ENCODE measurements around the gene PROSER3. TPM values are rescaled to one million over a fixed set of nuclear protein-coding genes. Genes with fewer than 3 reads are reported as not detected.

PROSER3 gene
- total RNA-seq, result 1.8 and 5.0 TPM in 2 replicates

GRCh38 chr19:35757749-35758608 lies at the start of gene PROSER3:
Gene PROSER3 (plus strand): TSS chr19:35758176. CDS start chr19:35758216, 40 bp downstream.

GRCh38 chr19:35717665-35718344 lies 40.2 kb upstream of the PROSER3 start, which contains the start of gene KMT2B:
Gene KMT2B (plus strand): TSS chr19:35718003. CDS start chr19:35718019, 16 bp downstream.

GRCh38 chr19:35742121-35742724 lies 15.8 kb upstream of the PROSER3 start, which contains the start of gene IGFLR1:
Gene IGFLR1 (minus strand): TSS chr19:35742452. CDS start chr19:35741180, 1,272 bp downstream.

GRCh38 chr19:35745328-35746086 lies 12.5 kb upstream of the PROSER3 start, which contains the start of the genes PSENEN and U2AF1L4:
Gene PSENEN (plus strand): TSS chr19:35745651. CDS start chr19:35745931, 280 bp downstream.
Gene U2AF1L4 (minus strand): TSS chr19:35745418. CDS start chr19:35745391, 27 bp downstream.

GRCh38 chr19:35748106-35749020 lies 9.6 kb upstream of the PROSER3 start, which contains the start of gene LIN37:
Gene LIN37 (plus strand): TSS chr19:35748576. CDS start chr19:35748725, 149 bp downstream.

GRCh38 chr19:35756377-35757230 lies 1.4 kb upstream of the PROSER3 start, which contains the start of gene HSPB6:
Gene HSPB6 (minus strand): TSS chr19:35757029. CDS start chr19:35757008, 21 bp downstream.

GRCh38 chr19:35775298-35776101 lies 17.5 kb downstream of the PROSER3 start, which contains the start of gene ARHGAP33:
Gene ARHGAP33 (plus strand): TSS chr19:35775564. CDS start chr19:35775659, 95 bp downstream.

GRCh38 chr19:35812220-35813042 lies 54.5 kb downstream of the PROSER3 start, which contains the start of gene PRODH2:
Gene PRODH2 (minus strand): TSS chr19:35812845. CDS start chr19:35812805, 40 bp downstream.

Other genes starting within 250 kb of the PROSER3 start
- gene DMKN, start 244.5 kb upstream of the PROSER3 start, total RNA-seq, result 2.0 and 4.2 TPM in 2 replicates
- 0.18 and 0.32 TPM in 2 replicates for gene SBSN, start 229.9 kb upstream of the PROSER3 start, total RNA-seq
- not detected in 2 replicates for gene GAPDHS, start 224.7 kb upstream of the PROSER3 start, total RNA-seq
- gene TMEM147, start 212.6 kb upstream of the PROSER3 start, total RNA-seq, result 63.8 and 65.7 TPM in 2 replicates
- gene ATP4A, start 194.5 kb upstream of the PROSER3 start, total RNA-seq, result not detected in 2 replicates
- gene PMIS2, start 172.0 kb upstream of the PROSER3 start, total RNA-seq, result not detected in 2 replicates
- gene HAUS5, start 145.4 kb upstream of the PROSER3 start, total RNA-seq, result 3.4 and 4.0 TPM in 2 replicates
- 33.6 and 65.1 TPM in 2 replicates for gene RBM42, start 129.1 kb upstream of the PROSER3 start, total RNA-seq
- 2.3 TPM in 1 of 2 replicates, not detected in the other for gene ETV2, start 116.4 kb upstream of the PROSER3 start, total RNA-seq
- gene COX6B1, start 109.9 kb upstream of the PROSER3 start, total RNA-seq, result 513 and 712 TPM in 2 replicates
- not detected in 2 replicates for gene UPK1A, start 91.7 kb upstream of the PROSER3 start, total RNA-seq
- gene ZBTB32, start 53.6 kb upstream of the PROSER3 start, total RNA-seq, result not detected in 2 replicates
- 7.6 and 11.5 TPM in 2 replicates for gene KMT2B, start 40.2 kb upstream of the PROSER3 start, total RNA-seq
- gene IGFLR1, start 15.7 kb upstream of the PROSER3 start, total RNA-seq, result 2.4 and 2.9 TPM in 2 replicates
- 14.3 and 17.8 TPM in 2 replicates for gene U2AF1L4, start 12.8 kb upstream of the PROSER3 start, total RNA-seq
- gene PSENEN, start 12.5 kb upstream of the PROSER3 start, total RNA-seq, result 30.3 and 37.6 TPM in 2 replicates
- 14.3 and 15.7 TPM in 2 replicates for gene LIN37, start 9.6 kb upstream of the PROSER3 start, total RNA-seq
- 11.5 and 35.0 TPM in 2 replicates for gene HSPB6, start 1.1 kb upstream of the PROSER3 start, total RNA-seq
- gene ARHGAP33, start 17.4 kb downstream of the PROSER3 start, total RNA-seq, result 0.49 and 2.3 TPM in 2 replicates
- not detected in 2 replicates for gene PRODH2, start 54.7 kb downstream of the PROSER3 start, total RNA-seq
- not detected in 2 replicates for gene NPHS1, start 94.3 kb downstream of the PROSER3 start, total RNA-seq
- gene KIRREL2, start 98.7 kb downstream of the PROSER3 start, total RNA-seq, result 0.81 TPM in 1 of 2 replicates, not detected in the other
- gene APLP1, start 110.4 kb downstream of the PROSER3 start, total RNA-seq, result 20.4 and 38.2 TPM in 2 replicates
- 2.2 and 2.4 TPM in 2 replicates for gene NFKBID, start 142.4 kb downstream of the PROSER3 start, total RNA-seq
- not detected in 2 replicates for gene HCST, start 144.4 kb downstream of the PROSER3 start, total RNA-seq
- gene TYROBP, start 150.1 kb downstream of the PROSER3 start, total RNA-seq, result not detected in 2 replicates
- 5.0 and 12.1 TPM in 2 replicates for gene LRFN3, start 178.2 kb downstream of the PROSER3 start, total RNA-seq
- gene SDHAF1, start 237.0 kb downstream of the PROSER3 start, total RNA-seq, result 26.2 and 28.0 TPM in 2 replicates

Measured in cardiac atrium fibroblast (primary cell).